GM10266 (cell line): ENCODE results near the gene NXPH1.

Experiments used
- DNase-seq: peaks from one replicate; pipeline ENCODE4 v3.0.0; 2012; ENCODE audit errors: extremely low spot score
- CTCF ChIP-seq: IDR thresholded peaks from 2 replicates; pipeline ENCODE4 v1.5.1; 2012; ENCODE audit warnings: mild to moderate bottlenecking, low read depth; ENCODE audit not compliant: control insufficient read depth, insufficient read depth; ENCODE audit errors: missing control alignments

Gene NXPH1

GRCh38 chr7:8765374-8765773, 332.0 kb downstream of the NXPH1 start:
- DNase-seq: no peak
- no peak for TF ChIP-seq CTCF

- TF ChIP-seq CTCF: no peak
- DNase-seq: no peak
Measured at GRCh38 chr7:8773518-8773917, 340.1 kb downstream of the NXPH1 start.

GRCh38 chr7:8778459-8778858, 345.1 kb downstream of the NXPH1 start:
- no peak for DNase-seq
- TF ChIP-seq CTCF: no peak

- no peak for TF ChIP-seq CTCF
- DNase-seq: no peak
Measured at GRCh38 chr7:8781166-8781565, 347.8 kb downstream of the NXPH1 start.

GRCh38 chr7:8783229-8783628, 349.8 kb downstream of the NXPH1 start:
- no peak for TF ChIP-seq CTCF
- DNase-seq: no peak

GRCh38 chr7:8785081-8785480, 351.7 kb downstream of the NXPH1 start:
- DNase-seq: no peak
- no peak for TF ChIP-seq CTCF

GRCh38 chr7:8800986-8801385, 367.6 kb downstream of the NXPH1 start:
- no peak for DNase-seq
- TF ChIP-seq CTCF: no peak
